Transverse colon (tissue), 3 donors: ENCODE results near the gene IDI1.

Source experiments
- CTCF ChIP-seq, 5 experiments: fragments of 200-600 bp in 3 of 5; fragments of 450-650 bp in 2 of 5; sonication (generic) in 3 of 5; IDR thresholded peaks; 1 replicate in 2 of 5; 2 replicates in 3 of 5; pipeline ENCODE4 v1.5.1; 2016 to 2017; ENCODE audit warnings: antibody characterized with exemption in 5 of 5, inconsistent platforms in 3 of 5, mild to moderate bottlenecking in 2 of 5, moderate library complexity in 1 of 5
- POLR2A ChIP-seq: fragments of 450-650 bp; IDR thresholded peaks from one replicate; pipeline ENCODE4 v1.6.1; 2016; ENCODE audit warnings: antibody characterized with exemption, mild to moderate bottlenecking, moderate library complexity

GRCh38 chr10:1050554-1050953 is 1.6 kb upstream of the IDI1 start:
- TF ChIP-seq CTCF (IDR thresholded peaks at IDR 0.05) (peak in 4 of 5 experiments; percentile 6 to 40 (median 14)), POLR2A (peak; percentile 16)
